ENCODE results near the gene DNAH2. TPM values are rescaled to one million over a fixed set of nuclear protein-coding genes. Genes with fewer than 3 reads are reported as not detected.
A peak's percentile ranks its signal among the peaks of the same experiment; 100 is the strongest.

The DNAH2 gene
- polyA plus RNA-seq, 2 of the 4 experiments (the other 2 are of a cell fraction), result 0.01 to 0.08 TPM

GRCh38 chr17:7854851-7855659 lies 137.5 kb downstream of the DNAH2 start, which contains the start of gene TMEM88:
Gene TMEM88 (plus strand): TSS chr17:7855066. CDS start chr17:7855075, 9 bp downstream.
- no peaks in the 10 kb centered on the region for H3K9me3 ChIP-seq
- ATAC-seq, result no peak
- 94% methylated on average over 55 of the region's 57 CpGs for WGBS (ENCODE audit: missing lambda C conversion rate)
- CTCF ChIA-PET, result interaction anchor here (2.5 to 2.9 kb wide), 4 partner anchors 10 to 112 kb away, joined by 14 to 48 read pairs (median 26); partner anchors contain the start of gene KDM6B
- FAIRE-seq, result no peak
- peaks cover 30% of the 10 kb centered on the region for H3K4me1 ChIP-seq
- POLR2A ChIA-PET, result interaction anchor here (0.9 to 2.7 kb wide), 2 partner anchors 12 to 20 kb away, joined by 6 to 65 read pairs; no protein-coding TSS in a partner anchor
- no peak for DNase-seq (ENCODE audit: low read depth in 1 of 2, low spot score in 1 of 2)
- peak within 1 kb of the TSS; percentile 69; the same call in 2 of the 3 replicates for H3K4me3 ChIP-seq
- TF ChIP-seq FOSL2 (IDR thresholded peaks at IDR 0.05), result no peak
- TF ChIP-seq FOSL2 (CRISPR knock-in tag; IDR thresholded peaks at IDR 0.05), result no peak
- 0 out of 2 replicates have a peak, but pooled peaks have one; percentile 87 for TF ChIP-seq POLR2AphosphoS2 (conservative IDR thresholded peaks at IDR 0.05; ENCODE audit: low read length)
- peak within 1 kb of the TSS in 1 of 2 experiments; percentile 91; a peak in 3 of 6 replicates for H3K27ac ChIP-seq
- peak within 1 kb of the TSS; percentile 99 for H3K4me2 ChIP-seq

DNA sequence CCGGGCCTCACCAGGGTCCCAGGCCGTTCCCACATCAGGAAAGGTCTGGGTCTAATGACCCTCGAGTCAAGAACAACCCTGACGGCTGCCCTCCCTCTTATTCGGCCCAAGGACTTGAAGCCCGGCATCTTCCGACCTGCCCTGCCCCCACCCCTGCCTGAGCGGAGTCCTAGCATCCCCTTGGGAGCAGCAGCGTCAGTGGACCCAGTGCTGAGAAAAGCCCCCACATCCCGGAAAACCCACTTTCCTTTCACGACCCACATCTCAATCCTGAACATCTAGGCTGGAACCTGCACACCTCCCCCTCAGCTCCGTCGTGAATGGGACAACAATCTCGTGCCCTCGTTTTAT lies 138.1 kb downstream of the DNAH2 start:
- CTCF ChIA-PET, result interaction anchor here (2.0 to 2.9 kb wide), 8 partner anchors 10 to 134 kb away, joined by 9 to 48 read pairs (median 18); partner anchors contain the start of gene KDM6B
- H3K4me3 ChIP-seq, result peak overlapping the region; percentile 69; the same call in 2 of the 3 replicates
- POLR2A ChIA-PET, result interaction anchor here (0.9 to 2.7 kb wide), 2 partner anchors 13 to 20 kb away, joined by 6 to 65 read pairs; no protein-coding TSS in a partner anchor

GRCh38 chr17:7856011-7856810 lies 138.7 kb downstream of the DNAH2 start:
- no peak for DNase-seq (ENCODE audit: low read depth in 1 of 2, low spot score in 1 of 2)
- Histone ChIP-seq H3K9me3 (no peaks in the 10 kb centered on the region), H3K27ac (peak overlapping the region; percentile 91 to 98), H3K4me2 (peak overlapping the region; percentile 99), H3K4me1 (peaks cover 29% of the 10 kb centered on the region), H3K4me3 (peak overlapping the region; percentile 69)
- ChIA-PET POLR2A (interaction anchor here (0.6 to 2.7 kb wide), 22 partner anchors 10 to 372 kb away, joined by 3 to 65 read pairs (median 5); partner anchors contain the start of genes CHD3, CNTROB, KDM6B and POLR2A), CTCF (interaction anchor here (1.0 to 2.9 kb wide), 14 partner anchors 11 to 143 kb away, joined by 3 to 48 read pairs (median 10); partner anchors contain the start of gene KDM6B)
- WGBS (ENCODE audit: missing lambda C conversion rate), result 33% methylated on average over 29 of the region's 29 CpGs
- FAIRE-seq, result no peak
- TF ChIP-seq CBX2 (IDR thresholded peaks at IDR 0.05; ENCODE audit: borderline replicate concordance, low read depth) (no peak), ATOH8 (CRISPR knock-in tag; IDR thresholded peaks at IDR 0.05; ENCODE audit: low read depth) (0 out of 2 replicates have a peak, but pooled peaks have one; percentile 16), FOSB (CRISPR knock-in tag; IDR thresholded peaks at IDR 0.05) (0 out of 2 replicates have a peak, but pooled peaks have one; percentile 57), EHMT2 (IDR thresholded peaks at IDR 0.05; ENCODE audit: low read depth) (no peak), POLR2A (IDR thresholded peaks at IDR 0.05; ENCODE audit: low read length) (0 out of 2 replicates have a peak, but pooled peaks have one; percentile 1), POLR2AphosphoS2 (conservative IDR thresholded peaks at IDR 0.05; ENCODE audit: low read length) (peak; percentile 82; the same call in 1 of the 2 replicates), CHD4 (IDR thresholded peaks at IDR 0.05; ENCODE audit: borderline replicate concordance) (no peak)
- ATAC-seq, result no peak; a peak in 2 of 6 replicates

More for the DNA sequence above, 138.1 kb downstream of the DNAH2 start:
- ATAC-seq (no peak), DNase-seq (ENCODE audit: low read depth in 1 of 2, low spot score in 1 of 2) (no peak), FAIRE-seq (no peak)
- H3K4me1 ChIP-seq, result peaks cover 30% of the 10 kb centered on the region
- H3K27ac ChIP-seq, result peak overlapping the region in 1 of 2 experiments; percentile 91; a peak in 3 of 6 replicates
- no peaks in the 10 kb centered on the region for H3K9me3 ChIP-seq
- TF ChIP-seq NR3C1 (IDR thresholded peaks at IDR 0.05), result no peak
- TF ChIP-seq, protein P1, sequence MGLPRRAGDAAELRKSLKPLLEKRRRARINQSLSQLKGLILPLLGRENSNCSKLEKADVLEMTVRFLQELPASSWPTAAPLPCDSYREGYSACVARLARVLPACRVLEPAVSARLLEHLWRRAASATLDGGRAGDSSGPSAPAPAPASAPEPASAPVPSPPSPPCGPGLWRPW (IDR thresholded peaks at IDR 0.05), result no peak
- no peak for TF ChIP-seq POLR2AphosphoS2 (conservative IDR thresholded peaks at IDR 0.05; ENCODE audit: low read length)
- no peak for TF ChIP-seq CBX8 (IDR thresholded peaks at IDR 0.05)
- no peak for TF ChIP-seq BHLHE40 (IDR thresholded peaks at IDR 0.05; ENCODE audit: low read depth, low read length)
- TF ChIP-seq RARB (CRISPR knock-in tag; IDR thresholded peaks at IDR 0.05), result no peak
- TF ChIP-seq TFCP2L1 (CRISPR knock-in tag; IDR thresholded peaks at IDR 0.05), result no peak
- TF ChIP-seq ZFP36 (IDR thresholded peaks at IDR 0.05; ENCODE audit: borderline replicate concordance, partially characterized antibody), result no peak
- no peak for TF ChIP-seq PHF8 (IDR thresholded peaks at IDR 0.05; ENCODE audit: borderline replicate concordance, low read depth)
- no peak for TF ChIP-seq ZSCAN20 (CRISPR knock-in tag; IDR thresholded peaks at IDR 0.05)
- TF ChIP-seq ZC3H11A (IDR thresholded peaks at IDR 0.05), result no peak
- 79% methylated on average over 15 of the region's 15 CpGs for WGBS (ENCODE audit: missing lambda C conversion rate)
- peak overlapping the region; percentile 99 for H3K4me2 ChIP-seq

Data from A549 (cell line).